ENCODE results near the gene PLA2G6. TPM values are rescaled to one million over a fixed set of nuclear protein-coding genes. Genes with fewer than 3 reads are reported as not detected.

PLA2G6 gene
- total and polyA plus RNA-seq, 2 of the 4 experiments (the other 2 are of a cell fraction) = 6.1 to 10.3 TPM

DNA sequence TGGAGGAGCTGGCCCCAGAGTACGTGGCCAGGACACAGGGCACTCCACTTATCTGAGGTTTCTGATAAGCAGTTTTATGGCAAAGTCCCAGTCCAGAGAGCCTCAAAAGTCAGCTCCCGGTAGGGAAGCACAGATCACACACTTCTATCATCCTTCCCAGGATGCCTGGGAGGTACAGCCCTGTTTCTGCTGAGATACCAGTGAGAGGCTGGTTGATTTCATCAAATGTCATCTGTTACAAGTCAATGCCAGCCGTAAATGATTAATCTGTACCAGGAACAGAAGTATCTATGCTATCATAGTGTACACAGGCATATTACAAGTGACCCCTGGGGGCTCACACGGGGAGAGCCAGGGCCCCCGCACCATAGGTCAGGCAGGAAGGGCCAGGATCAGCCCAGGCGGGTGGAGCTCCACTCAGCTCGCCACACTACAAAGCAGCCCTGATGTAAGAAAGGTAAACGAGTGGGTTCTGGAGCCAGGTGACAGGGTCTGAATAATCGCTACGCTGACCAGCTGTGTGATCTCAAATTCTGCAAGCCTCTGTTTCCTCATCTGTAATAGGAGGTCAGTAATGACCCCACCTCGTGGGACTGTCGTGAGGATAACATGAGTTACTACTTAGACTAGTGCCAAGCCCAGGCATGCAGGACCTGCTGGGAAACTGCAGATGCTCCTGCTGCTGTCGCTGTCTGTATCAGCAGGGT is 17.6 kb downstream of the PLA2G6 start:
- no peak overlapping the region for H3K23ac ChIP-seq (ENCODE audit: low read depth, low read length)
- no peak overlapping the region for H3K4me3 ChIP-seq (ENCODE audit: insufficient read depth, low read depth, low read length)
- H3K18ac ChIP-seq (ENCODE audit: low read depth, low read length) = no peak overlapping the region
- no peak overlapping the region for H4K8ac ChIP-seq (ENCODE audit: low read depth in 2 of 2, low read length in 2 of 2)
- TF ChIP-seq MAFK (IDR thresholded peaks at IDR 0.05; ENCODE audit: low read depth, low read length) (no peak), CHD1 (IDR thresholded peaks at IDR 0.05; ENCODE audit: low read depth, low read length) (no peak), BHLHE40 (IDR thresholded peaks at IDR 0.05; ENCODE audit: low read depth, low read length) (no peak), MXI1 (IDR thresholded peaks at IDR 0.05; ENCODE audit: borderline replicate concordance, low read depth, low read length) (no peak), RCOR1 (IDR thresholded peaks at IDR 0.05; ENCODE audit: insufficient replicate concordance, low read length) (no peak)
- H2AFZ ChIP-seq (replicated peaks; ENCODE audit: low read length, poor library complexity) = no peak overlapping the region
- WGBS, 2 experiments (ENCODE audit: extremely low coverage in 2 of 2, insufficient read length in 1 of 2) = 57% methylated on average over 2 of the region's 13 CpGs; no CpG with 5 or more reads in 1 of the 2 experiments
- H3K9me1 ChIP-seq (ENCODE audit: insufficient read depth, low read length) = peaks cover 4% of the 10 kb centered on the region; the same call in 1 of the 2 replicates
- H3K27ac ChIP-seq (ENCODE audit: insufficient read depth, low read length) = no peak overlapping the region
- no peak overlapping the region for H3K56ac ChIP-seq (ENCODE audit: extremely low read depth, insufficient read depth, low read length)
- no peak overlapping the region for H2BK5ac ChIP-seq (ENCODE audit: low read depth, low read length, poor library complexity, severe bottlenecking)
- H2AK9ac ChIP-seq (replicated peaks; ENCODE audit: low read depth, low read length, poor library complexity) = no peak overlapping the region
- H3K4ac ChIP-seq (ENCODE audit: low read depth, low read length) = no peak overlapping the region
- no peak overlapping the region for H3K14ac ChIP-seq (replicated peaks; ENCODE audit: low read depth, low read length)
- no peak overlapping the region; the same call in 1 of the 2 replicates for H2AK5ac ChIP-seq (ENCODE audit: low read depth, low read length)
- no peak overlapping the region for H3K4me2 ChIP-seq (ENCODE audit: low read depth, low read length)
- H3K9ac ChIP-seq (ENCODE audit: low read depth, low read length) = no peak overlapping the region
- CTCF ChIA-PET = no interaction called here
- DNase-seq = no peak
- no peak for ATAC-seq (ENCODE audit: low read depth)
- H4K91ac ChIP-seq (ENCODE audit: insufficient read depth, low read depth, low read length) = no peak overlapping the region
- no peak overlapping the region; the same call in 1 of the 2 replicates for H2BK120ac ChIP-seq (ENCODE audit: low read depth, low read length)
- dilution Hi-C loops (cut with HindIII; ENCODE audit: low sequenced_read_pairs, unreplicated experiment) = no loop called here
- no peak overlapping the region for H2BK20ac ChIP-seq (ENCODE audit: low read depth, low read length)
- no peaks in the 10 kb centered on the region for H3K9me3 ChIP-seq (ENCODE audit: control insufficient read depth, insufficient read depth, low read length)
- H3K36me3 ChIP-seq (ENCODE audit: control insufficient read depth, insufficient read depth, low read length) = no peaks in the 10 kb centered on the region; the same call in 1 of the 2 replicates
- no peak overlapping the region for H2BK15ac ChIP-seq (ENCODE audit: low read depth, low read length)
- intact Hi-C loops (cut with micrococcal nuclease) = no loop called here
- H3K4me1 ChIP-seq (ENCODE audit: control insufficient read depth, insufficient read depth, low read length) = peaks cover 6% of the 10 kb centered on the region; the same call in 1 of the 2 replicates
- POLR2A ChIA-PET (ENCODE audit: unreplicated experiment) = no interaction called here
- H3K27me3 ChIP-seq (ENCODE audit: control insufficient read depth, insufficient read depth, low read length) = no peaks in the 10 kb centered on the region
- BruUV-seq (replicated peaks) = no TSS peak
- in situ Hi-C loops (cut with MboI; ENCODE audit: low sequenced_read_pairs) = no loop called here
- H4K20me1 ChIP-seq (ENCODE audit: insufficient read depth, low read length) = no peaks in the 10 kb centered on the region
- H4K5ac ChIP-seq (ENCODE audit: low read depth, low read length) = no peak overlapping the region
- no peaks in the 10 kb centered on the region for H3K79me1 ChIP-seq (ENCODE audit: low read depth in 1 of 2, low read length in 2 of 2)

All from IMR-90 (cell line).